HepG2 (cell line): Measurements from ENCODE around the gene CCDC93. TPM values are rescaled to one million over a fixed set of nuclear protein-coding genes. Genes with fewer than 3 reads are reported as not detected.

Experiments
- ELF4 ChIP-seq: sonication (generic); formaldehyde crosslinking; IDR thresholded peaks from 2 replicates; pipeline ENCODE4 v1.5.0; 2020; ENCODE audit warnings: missing genetic modification reagents, mild to moderate bottlenecking, moderate library complexity, borderline replicate concordance
- HES4 ChIP-seq: sonication (generic); formaldehyde crosslinking; IDR thresholded peaks from 2 replicates; pipeline ENCODE4 v1.9.0; 2021; ENCODE audit warnings: mild to moderate bottlenecking, missing genetic modification reagents, borderline replicate concordance
- MIER2 ChIP-seq: IDR thresholded peaks from 2 replicates; pipeline ENCODE4 v1.6.1; 2016; ENCODE audit warnings: missing biosample characterization, missing genetic modification reagents
- POLR2A ChIP-seq, 2 experiments: IDR thresholded peaks; 2 replicates each; pipeline ENCODE4 v1.6.1; 2011; ENCODE audit warnings: low read depth in 2 of 2, low read length in 2 of 2, mild to moderate bottlenecking in 1 of 2, moderate library complexity in 1 of 2; ENCODE audit not compliant: insufficient read depth in 1 of 2
- RBM22 ChIP-seq: fragments of 200-400 bp; formaldehyde crosslinking; optimal IDR thresholded peaks from 2 replicates; pipeline ENCODE3; 2017; ENCODE audit warnings: mild to moderate bottlenecking, low read length, moderate library complexity
- TAF15 ChIP-seq: fragments of 200-400 bp; formaldehyde crosslinking; IDR thresholded peaks from one replicate; pipeline ENCODE4 v1.6.1; 2018; ENCODE audit warnings: mild to moderate bottlenecking, low read depth, low read length; ENCODE audit not compliant: poor library complexity, severe bottlenecking
- ZFY ChIP-seq: sonication (generic); formaldehyde crosslinking; IDR thresholded peaks from 2 replicates; pipeline ENCODE4 v1.4.0; 2020; ENCODE audit warnings: missing genetic modification reagents
- ZNF343 ChIP-seq: sonication (generic); formaldehyde crosslinking; IDR thresholded peaks from 2 replicates; pipeline ENCODE4 v1.4.0; 2020; ENCODE audit warnings: mild to moderate bottlenecking, missing genetic modification reagents
- ZNF777 ChIP-seq: sonication (generic); formaldehyde crosslinking; IDR thresholded peaks from 2 replicates; pipeline ENCODE4 v1.4.0; 2020; ENCODE audit warnings: missing genetic modification reagents
- polyA plus RNA-seq, 8 experiments: library from polyadenylated mRNA; depleted of rRNA in 3 of 8; stranded (reverse) in 7 of 8; unstranded in 1 of 8; fragments of >200 nt; fragmentation: Illumina TruSeq in 4 of 8; extraction: Trizol in 4 of 8; gene quantifications; 2 replicates each; pipeline versions ENCODE4 v1.2.1 to v1.2.3, GENCODE V29; 2011 to 2016; ENCODE audit warnings: low read depth in 4 of 8, missing spikeins in 1 of 8, mixed read lengths in 1 of 8; ENCODE audit not compliant: insufficient read depth in 1 of 8
- total RNA-seq, 5 experiments: library from RNA; depleted of rRNA; stranded (reverse); fragments of >200 nt; fragmentation: Illumina TruSeq; extraction: Trizol; gene quantifications; 2 replicates each; pipeline ENCODE4 v1.2.3, GENCODE V29; 2016; ENCODE audit warnings: low read depth in 1 of 5
- TF ChIP-seq, protein P1 (sequence below): sonication (generic); formaldehyde crosslinking; IDR thresholded peaks from 2 replicates; pipeline ENCODE4 v1.4.0; 2020; ENCODE audit warnings: low read depth, mild to moderate bottlenecking, missing genetic modification reagents
- TF ChIP-seq, protein P2 (sequence below): sonication (generic); formaldehyde crosslinking; IDR thresholded peaks from 2 replicates; pipeline ENCODE4 v1.9.0; 2021; ENCODE audit warnings: missing genetic modification reagents, borderline replicate concordance
- TF ChIP-seq, protein P3 (sequence below): fragments of 450-650 bp; IDR thresholded peaks from 2 replicates; pipeline ENCODE4 v1.6.1; 2017
- TF ChIP-seq, protein P4 (sequence below): IDR thresholded peaks from 2 replicates; pipeline ENCODE4 v1.6.1; 2016; ENCODE audit warnings: missing compliant biosample characterization, missing genetic modification reagents, borderline replicate concordance
- TF ChIP-seq, protein P5 (sequence below): IDR thresholded peaks from 2 replicates; pipeline ENCODE4 v1.6.1; 2012; ENCODE audit warnings: inconsistent platforms
- TF ChIP-seq, protein P6 (sequence below): fragments of 450-650 bp; IDR thresholded peaks from 2 replicates; pipeline ENCODE4 v1.6.1; 2017; ENCODE audit warnings: mild to moderate bottlenecking
- TF ChIP-seq, protein P7 (sequence below): IDR thresholded peaks from 2 replicates; pipeline ENCODE4 v1.6.1; 2016; ENCODE audit warnings: control low read depth
- TF ChIP-seq, protein P8 (sequence below): sonication (generic); formaldehyde crosslinking; IDR thresholded peaks from 2 replicates; pipeline ENCODE4 v1.4.0; 2020; ENCODE audit warnings: missing genetic modification reagents, borderline replicate concordance

The CCDC93 gene
- total and polyA plus RNA-seq, 2 of the 13 experiments (the other 11 are each of a cell fraction or from before 2014, with no cell fraction given), result 37.2 to 53.2 TPM

DNA sequence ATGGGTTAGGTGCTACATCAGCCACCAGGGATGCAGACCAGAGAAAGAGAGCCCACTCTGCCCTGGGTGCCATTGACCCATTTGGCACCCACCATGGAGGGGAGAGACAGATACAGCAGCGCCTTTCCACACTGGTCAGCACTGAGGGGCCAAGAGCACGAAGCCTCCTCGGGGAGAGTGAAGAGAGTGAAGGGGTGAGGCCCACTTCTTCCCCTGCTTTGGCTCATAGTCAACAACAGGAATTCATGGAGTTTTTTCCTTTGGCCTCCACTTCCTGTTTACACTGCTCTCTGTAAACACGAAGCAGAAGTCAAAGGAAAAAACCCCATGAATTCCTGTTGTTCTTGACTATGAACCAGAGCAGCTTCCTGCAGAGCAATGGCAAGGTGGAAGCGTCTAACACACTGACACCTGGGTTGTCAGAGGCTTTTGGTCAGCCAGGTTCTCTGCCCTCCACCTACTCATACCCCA, 80.0 kb downstream of the CCDC93 start (continued):
- TF ChIP-seq MIER2 (no peak), RBM22 (no peak), HES4 (CRISPR knock-in tag) (no peak), ZNF777 (CRISPR knock-in tag) (no peak), TAF15 (no peak), ELF4 (CRISPR knock-in tag) (no peak), ZNF343 (CRISPR knock-in tag) (no peak), ZFY (CRISPR knock-in tag) (peak; percentile 26; the same call in 1 of the 2 replicates), POLR2A (IDR thresholded peaks at IDR 0.05; ENCODE audit: insufficient read depth in 1 of 2, low read depth in 2 of 2, low read length in 2 of 2) (peak in 1 of 2 experiments; percentile 21; a peak in 1 of 4 replicates)
- TF ChIP-seq, protein P1, sequence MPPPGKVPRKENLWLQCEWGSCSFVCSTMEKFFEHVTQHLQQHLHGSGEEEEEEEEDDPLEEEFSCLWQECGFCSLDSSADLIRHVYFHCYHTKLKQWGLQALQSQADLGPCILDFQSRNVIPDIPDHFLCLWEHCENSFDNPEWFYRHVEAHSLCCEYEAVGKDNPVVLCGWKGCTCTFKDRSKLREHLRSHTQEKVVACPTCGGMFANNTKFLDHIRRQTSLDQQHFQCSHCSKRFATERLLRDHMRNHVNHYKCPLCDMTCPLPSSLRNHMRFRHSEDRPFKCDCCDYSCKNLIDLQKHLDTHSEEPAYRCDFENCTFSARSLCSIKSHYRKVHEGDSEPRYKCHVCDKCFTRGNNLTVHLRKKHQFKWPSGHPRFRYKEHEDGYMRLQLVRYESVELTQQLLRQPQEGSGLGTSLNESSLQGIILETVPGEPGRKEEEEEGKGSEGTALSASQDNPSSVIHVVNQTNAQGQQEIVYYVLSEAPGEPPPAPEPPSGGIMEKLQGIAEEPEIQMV (CRISPR knock-in tag), result no peak
- TF ChIP-seq, protein P2, sequence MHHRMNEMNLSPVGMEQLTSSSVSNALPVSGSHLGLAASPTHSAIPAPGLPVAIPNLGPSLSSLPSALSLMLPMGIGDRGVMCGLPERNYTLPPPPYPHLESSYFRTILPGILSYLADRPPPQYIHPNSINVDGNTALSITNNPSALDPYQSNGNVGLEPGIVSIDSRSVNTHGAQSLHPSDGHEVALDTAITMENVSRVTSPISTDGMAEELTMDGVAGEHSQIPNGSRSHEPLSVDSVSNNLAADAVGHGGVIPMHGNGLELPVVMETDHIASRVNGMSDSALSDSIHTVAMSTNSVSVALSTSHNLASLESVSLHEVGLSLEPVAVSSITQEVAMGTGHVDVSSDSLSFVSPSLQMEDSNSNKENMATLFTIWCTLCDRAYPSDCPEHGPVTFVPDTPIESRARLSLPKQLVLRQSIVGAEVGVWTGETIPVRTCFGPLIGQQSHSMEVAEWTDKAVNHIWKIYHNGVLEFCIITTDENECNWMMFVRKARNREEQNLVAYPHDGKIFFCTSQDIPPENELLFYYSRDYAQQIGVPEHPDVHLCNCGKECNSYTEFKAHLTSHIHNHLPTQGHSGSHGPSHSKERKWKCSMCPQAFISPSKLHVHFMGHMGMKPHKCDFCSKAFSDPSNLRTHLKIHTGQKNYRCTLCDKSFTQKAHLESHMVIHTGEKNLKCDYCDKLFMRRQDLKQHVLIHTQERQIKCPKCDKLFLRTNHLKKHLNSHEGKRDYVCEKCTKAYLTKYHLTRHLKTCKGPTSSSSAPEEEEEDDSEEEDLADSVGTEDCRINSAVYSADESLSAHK (CRISPR knock-in tag), result no peak
- TF ChIP-seq, protein P3, sequence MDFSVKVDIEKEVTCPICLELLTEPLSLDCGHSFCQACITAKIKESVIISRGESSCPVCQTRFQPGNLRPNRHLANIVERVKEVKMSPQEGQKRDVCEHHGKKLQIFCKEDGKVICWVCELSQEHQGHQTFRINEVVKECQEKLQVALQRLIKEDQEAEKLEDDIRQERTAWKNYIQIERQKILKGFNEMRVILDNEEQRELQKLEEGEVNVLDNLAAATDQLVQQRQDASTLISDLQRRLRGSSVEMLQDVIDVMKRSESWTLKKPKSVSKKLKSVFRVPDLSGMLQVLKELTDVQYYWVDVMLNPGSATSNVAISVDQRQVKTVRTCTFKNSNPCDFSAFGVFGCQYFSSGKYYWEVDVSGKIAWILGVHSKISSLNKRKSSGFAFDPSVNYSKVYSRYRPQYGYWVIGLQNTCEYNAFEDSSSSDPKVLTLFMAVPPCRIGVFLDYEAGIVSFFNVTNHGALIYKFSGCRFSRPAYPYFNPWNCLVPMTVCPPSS, result no peak
- TF ChIP-seq, protein P4, sequence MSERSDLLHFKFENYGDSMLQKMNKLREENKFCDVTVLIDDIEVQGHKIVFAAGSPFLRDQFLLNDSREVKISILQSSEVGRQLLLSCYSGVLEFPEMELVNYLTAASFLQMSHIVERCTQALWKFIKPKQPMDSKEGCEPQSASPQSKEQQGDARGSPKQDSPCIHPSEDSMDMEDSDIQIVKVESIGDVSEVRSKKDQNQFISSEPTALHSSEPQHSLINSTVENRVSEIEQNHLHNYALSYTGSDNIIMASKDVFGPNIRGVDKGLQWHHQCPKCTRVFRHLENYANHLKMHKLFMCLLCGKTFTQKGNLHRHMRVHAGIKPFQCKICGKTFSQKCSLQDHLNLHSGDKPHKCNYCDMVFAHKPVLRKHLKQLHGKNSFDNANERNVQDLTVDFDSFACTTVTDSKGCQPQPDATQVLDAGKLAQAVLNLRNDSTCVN (CRISPR knock-in tag), result no peak
- TF ChIP-seq, protein P5, sequence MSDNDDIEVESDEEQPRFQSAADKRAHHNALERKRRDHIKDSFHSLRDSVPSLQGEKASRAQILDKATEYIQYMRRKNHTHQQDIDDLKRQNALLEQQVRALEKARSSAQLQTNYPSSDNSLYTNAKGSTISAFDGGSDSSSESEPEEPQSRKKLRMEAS, result peak; percentile 44; the same call in 1 of the 2 replicates
- TF ChIP-seq, protein P6, sequence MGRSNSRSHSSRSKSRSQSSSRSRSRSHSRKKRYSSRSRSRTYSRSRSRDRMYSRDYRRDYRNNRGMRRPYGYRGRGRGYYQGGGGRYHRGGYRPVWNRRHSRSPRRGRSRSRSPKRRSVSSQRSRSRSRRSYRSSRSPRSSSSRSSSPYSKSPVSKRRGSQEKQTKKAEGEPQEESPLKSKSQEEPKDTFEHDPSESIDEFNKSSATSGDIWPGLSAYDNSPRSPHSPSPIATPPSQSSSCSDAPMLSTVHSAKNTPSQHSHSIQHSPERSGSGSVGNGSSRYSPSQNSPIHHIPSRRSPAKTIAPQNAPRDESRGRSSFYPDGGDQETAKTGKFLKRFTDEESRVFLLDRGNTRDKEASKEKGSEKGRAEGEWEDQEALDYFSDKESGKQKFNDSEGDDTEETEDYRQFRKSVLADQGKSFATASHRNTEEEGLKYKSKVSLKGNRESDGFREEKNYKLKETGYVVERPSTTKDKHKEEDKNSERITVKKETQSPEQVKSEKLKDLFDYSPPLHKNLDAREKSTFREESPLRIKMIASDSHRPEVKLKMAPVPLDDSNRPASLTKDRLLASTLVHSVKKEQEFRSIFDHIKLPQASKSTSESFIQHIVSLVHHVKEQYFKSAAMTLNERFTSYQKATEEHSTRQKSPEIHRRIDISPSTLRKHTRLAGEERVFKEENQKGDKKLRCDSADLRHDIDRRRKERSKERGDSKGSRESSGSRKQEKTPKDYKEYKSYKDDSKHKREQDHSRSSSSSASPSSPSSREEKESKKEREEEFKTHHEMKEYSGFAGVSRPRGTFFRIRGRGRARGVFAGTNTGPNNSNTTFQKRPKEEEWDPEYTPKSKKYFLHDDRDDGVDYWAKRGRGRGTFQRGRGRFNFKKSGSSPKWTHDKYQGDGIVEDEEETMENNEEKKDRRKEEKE, result no peak
- TF ChIP-seq, protein P7, sequence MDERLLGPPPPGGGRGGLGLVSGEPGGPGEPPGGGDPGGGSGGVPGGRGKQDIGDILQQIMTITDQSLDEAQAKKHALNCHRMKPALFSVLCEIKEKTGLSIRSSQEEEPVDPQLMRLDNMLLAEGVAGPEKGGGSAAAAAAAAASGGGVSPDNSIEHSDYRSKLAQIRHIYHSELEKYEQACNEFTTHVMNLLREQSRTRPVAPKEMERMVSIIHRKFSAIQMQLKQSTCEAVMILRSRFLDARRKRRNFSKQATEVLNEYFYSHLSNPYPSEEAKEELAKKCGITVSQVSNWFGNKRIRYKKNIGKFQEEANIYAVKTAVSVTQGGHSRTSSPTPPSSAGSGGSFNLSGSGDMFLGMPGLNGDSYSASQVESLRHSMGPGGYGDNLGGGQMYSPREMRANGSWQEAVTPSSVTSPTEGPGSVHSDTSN, result no peak
- TF ChIP-seq, protein P8, sequence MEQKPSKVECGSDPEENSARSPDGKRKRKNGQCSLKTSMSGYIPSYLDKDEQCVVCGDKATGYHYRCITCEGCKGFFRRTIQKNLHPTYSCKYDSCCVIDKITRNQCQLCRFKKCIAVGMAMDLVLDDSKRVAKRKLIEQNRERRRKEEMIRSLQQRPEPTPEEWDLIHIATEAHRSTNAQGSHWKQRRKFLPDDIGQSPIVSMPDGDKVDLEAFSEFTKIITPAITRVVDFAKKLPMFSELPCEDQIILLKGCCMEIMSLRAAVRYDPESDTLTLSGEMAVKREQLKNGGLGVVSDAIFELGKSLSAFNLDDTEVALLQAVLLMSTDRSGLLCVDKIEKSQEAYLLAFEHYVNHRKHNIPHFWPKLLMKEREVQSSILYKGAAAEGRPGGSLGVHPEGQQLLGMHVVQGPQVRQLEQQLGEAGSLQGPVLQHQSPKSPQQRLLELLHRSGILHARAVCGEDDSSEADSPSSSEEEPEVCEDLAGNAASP (CRISPR knock-in tag), result no peak
